K562 (cell line): ENCODE measurements around the gene HJV. TPM values are rescaled to one million over a fixed set of nuclear protein-coding genes. Genes with fewer than 3 reads are reported as not detected.
A peak's percentile ranks its signal among the peaks of the same experiment; 100 is the strongest.

Source experiments
- ATF3 ChIP-seq, 2 experiments: fragments of 450-650 bp in 1 of 2; sonication (generic) in 1 of 2; formaldehyde crosslinking in 1 of 2; IDR thresholded peaks in 1 of 2; conservative IDR thresholded peaks in 1 of 2; 2 replicates each; pipeline versions ENCODE4 v1.6.1 to v1.8.1; 2016 to 2023; ENCODE audit warnings: mild to moderate bottlenecking in 2 of 2, moderate library complexity in 2 of 2, inconsistent platforms in 1 of 2, missing genetic modification reagents in 1 of 2
- CHCHD3 ChIP-seq: fragments of 250-450 bp; sonication (Bioruptor Pico); IDR thresholded peaks from 2 replicates; pipeline ENCODE4 v2.1.2; 2022; ENCODE audit warnings: mild to moderate bottlenecking
- EHMT2 ChIP-seq: fragments of 450-650 bp; IDR thresholded peaks from 2 replicates; pipeline ENCODE4 v1.6.1; 2018; ENCODE audit warnings: antibody characterized with exemption
- FOXA3 ChIP-seq, 2 experiments: fragments of 450-650 bp in 1 of 2; sonication (generic) in 1 of 2; formaldehyde crosslinking; IDR thresholded peaks in 1 of 2; conservative IDR thresholded peaks in 1 of 2; 2 replicates each; pipeline versions ENCODE4 v1.4.0 to v1.8.0; 2020 to 2022; ENCODE audit warnings: mild to moderate bottlenecking in 2 of 2, missing genetic modification reagents in 1 of 2
- GATAD2A ChIP-seq: fragments of 450-650 bp; IDR thresholded peaks from 2 replicates; pipeline ENCODE4 v1.6.1; 2017
- IFI16 ChIP-seq: fragments of 250-450 bp; sonication (Bioruptor Pico); IDR thresholded peaks from 2 replicates; pipeline ENCODE4 v2.1.2; 2022; ENCODE audit warnings: mild to moderate bottlenecking, inconsistent platforms
- IRF1 ChIP-seq: sonication (generic); formaldehyde crosslinking; IDR thresholded peaks from 2 replicates; pipeline ENCODE4 v1.8.0; 2022; ENCODE audit warnings: missing genetic modification reagents, mild to moderate bottlenecking, borderline replicate concordance
- NCOA1 ChIP-seq: fragments of 450-650 bp; IDR thresholded peaks from 2 replicates; pipeline ENCODE4 v1.6.1; 2016; ENCODE audit warnings: low read depth
- PRDM10 ChIP-seq: fragments of 450-650 bp; IDR thresholded peaks from 2 replicates; pipeline ENCODE4 v1.6.1; 2018; ENCODE audit not compliant: partially characterized antibody
- PREB ChIP-seq: sonication (generic); formaldehyde crosslinking; IDR thresholded peaks from 2 replicates; pipeline ENCODE4 v1.8.1; 2023; ENCODE audit warnings: mild to moderate bottlenecking, missing genetic modification reagents
- TAF7 ChIP-seq: fragments of 450-650 bp; IDR thresholded peaks from 2 replicates; pipeline ENCODE4 v1.6.1; 2016; ENCODE audit warnings: missing genetic modification characterization, missing compliant biosample characterization
- TEAD1 ChIP-seq, 2 experiments: fragments of 450-650 bp in 1 of 2; sonication (generic) in 1 of 2; formaldehyde crosslinking; IDR thresholded peaks; 2 replicates each; pipeline versions ENCODE4 v1.4.0 to v1.8.0; 2020 to 2022; ENCODE audit warnings: mild to moderate bottlenecking in 2 of 2, missing genetic modification reagents in 1 of 2
- THRAP3 ChIP-seq: fragments of 450-650 bp; IDR thresholded peaks from 2 replicates; pipeline ENCODE4 v1.6.1; 2016; ENCODE audit warnings: mild to moderate bottlenecking, inconsistent platforms, borderline replicate concordance
- TRIM28 ChIP-seq: fragments of 450-650 bp; IDR thresholded peaks from 2 replicates; pipeline ENCODE4 v1.6.1; 2017
- ZNF133 ChIP-seq: fragments of 250-450 bp; sonication (Bioruptor Pico); IDR thresholded peaks from 2 replicates; pipeline ENCODE4 v1.4.0; 2020; ENCODE audit warnings: mild to moderate bottlenecking
- ZNF232 ChIP-seq: sonication (generic); formaldehyde crosslinking; IDR thresholded peaks from 2 replicates; pipeline ENCODE4 v1.8.0; 2022; ENCODE audit warnings: mild to moderate bottlenecking, missing genetic modification reagents
- ZNF431 ChIP-seq: sonication (generic); formaldehyde crosslinking; IDR thresholded peaks from 2 replicates; pipeline ENCODE4 v1.8.0; 2022; ENCODE audit warnings: mild to moderate bottlenecking, missing genetic modification reagents
- polyA plus RNA-seq, 8 experiments: library from polyadenylated mRNA; depleted of rRNA in 4 of 8; stranded (reverse) in 5 of 8; unstranded in 3 of 8; fragments of >200 nt; fragmentation: Nextera tagmentation in 2 of 8; fragmentation: Illumina TruSeq in 1 of 8; extraction: Ambion mirVana in 2 of 8; extraction: Trizol in 1 of 8; gene quantifications; 2 replicates each; pipeline versions ENCODE4 v1.2.1 to v1.2.3, GENCODE V29; 2011 to 2014; ENCODE audit warnings: inconsistent platforms in 1 of 8, missing spikeins in 1 of 8
- total RNA-seq, 7 experiments: library from RNA; depleted of rRNA in 6 of 7; stranded (reverse); fragments of >200 nt in 6 of 7; fragmentation: Illumina TruSeq in 2 of 7; extraction: Trizol in 2 of 7; gene quantifications; 2 replicates each; pipeline versions ENCODE4 v1.2.1 to v1.2.3, GENCODE V29; 2011 to 2021; ENCODE audit warnings: low replicate concordance in 1 of 7

The HJV gene
- total and polyA plus RNA-seq, 9 of the 15 experiments (the other 6 are each of a cell fraction or from before 2014, with no cell fraction given) = 1.0 to 6.6 (median 2.4) TPM

- TF ChIP-seq PRDM10 (no peak), IRF1 (no peak), ZNF431 (CRISPR knock-in tag) (no peak), FOXA3 (CRISPR knock-in tag; conservative IDR thresholded peaks at IDR 0.05 in 1 of 2, IDR thresholded peaks at IDR 0.05 in 1 of 2) (no peak), TAF7 (tag) (no peak), EHMT2 (no peak), ZNF133 (CRISPR knock-in tag) (no peak), IFI16 (CRISPR knock-in tag) (no peak), THRAP3 (no peak), TEAD1 (CRISPR knock-in tag; IDR thresholded peaks at IDR 0.05) (no peak), ATF3 (IDR thresholded peaks at IDR 0.05) (no peak), ATF3 (CRISPR knock-in tag; conservative IDR thresholded peaks at IDR 0.05) (no peak), NCOA1 (no peak), TRIM28 (no peak), GATAD2A (no peak), PREB (CRISPR knock-in tag) (no peak), ZNF232 (CRISPR knock-in tag) (no peak), CHCHD3 (CRISPR knock-in tag) (peak; percentile 56; the same call in 1 of the 2 replicates)
These were observed 31.2 kb downstream of the HJV start (continued) for GRCh38 chr1:145990249-145990855.
